A673 (cell line): ENCODE measurements around the gene LCN15. TPM values are rescaled to one million over a fixed set of nuclear protein-coding genes. Genes with fewer than 3 reads are reported as not detected.
"Not testable (repeated sequence)": the region's sequence is repeated elsewhere in the genome, so short reads cannot be mapped to it uniquely, and the experiment has no call there.

Experiments
- BruUV-seq: library from RNA; stranded (reverse); fragments of 400-500 nt; replicated peaks from 2 replicates; lab custom pipeline; 2021; lab: Mats Ljungman, UMichigan
- CTCF ChIA-PET: fragments of 300-600 bp; sonication (Branson Sonifier 250); formaldehyde crosslinking; loops from one replicate; lab custom pipeline; 2022; ENCODE audit warnings: antibody characterized with exemption; lab: Charles Lee
- POLR2A ChIA-PET: fragments of 300-600 bp; sonication (Branson Sonifier 250); formaldehyde crosslinking; loops from one replicate; lab custom pipeline; 2022; ENCODE audit warnings: antibody characterized with exemption; ENCODE audit not compliant: low non-redundant PET; lab: Charles Lee
- DNase-seq: peaks from one replicate; pipeline ENCODE4 v3.0.0-alpha.2; 2015; ENCODE audit warnings: low spot score
- H3K27ac ChIP-seq: fragments of 200-600 bp; sonication (generic); 2 replicates; pipeline ENCODE4 v1.5.1; 2016; ENCODE audit warnings: mixed run types, low read depth, mild to moderate bottlenecking, mixed read lengths, antibody characterized with exemption, low read length; ENCODE audit not compliant: poor library complexity, severe bottlenecking
- H3K27me3 ChIP-seq: fragments of 200-600 bp; sonication (generic); replicated peaks from 2 replicates; pipeline ENCODE4 v1.6.1; 2017; ENCODE audit warnings: mixed run types, low read depth, mild to moderate bottlenecking, mixed read lengths, antibody characterized with exemption, low read length; ENCODE audit not compliant: insufficient read depth, poor library complexity
- H3K36me3 ChIP-seq: fragments of 200-600 bp; sonication (generic); 2 replicates; pipeline ENCODE4 v1.6.1; 2016; ENCODE audit warnings: mixed run types, mild to moderate bottlenecking, mixed read lengths, antibody characterized with exemption, low read length; ENCODE audit not compliant: insufficient read depth, poor library complexity, severe bottlenecking
- H3K4me1 ChIP-seq: fragments of 200-600 bp; sonication (generic); 2 replicates; pipeline ENCODE4 v1.6.1; 2017; ENCODE audit warnings: mixed run types, mild to moderate bottlenecking, mixed read lengths, antibody characterized with exemption, low read length; ENCODE audit not compliant: insufficient read depth, poor library complexity, severe bottlenecking
- H3K4me3 ChIP-seq: fragments of 200-600 bp; sonication (generic); 2 replicates; pipeline ENCODE4 v1.5.1; 2016; ENCODE audit warnings: low read depth, mixed run types, mild to moderate bottlenecking, mixed read lengths, low read length; ENCODE audit not compliant: poor library complexity, severe bottlenecking
- H3K9me3 ChIP-seq: fragments of 200-600 bp; sonication (generic); 2 replicates; pipeline ENCODE4 v1.6.1; 2016; ENCODE audit warnings: mixed run types, low read depth, mild to moderate bottlenecking, mixed read lengths, antibody characterized with exemption, low read length; ENCODE audit not compliant: poor library complexity, severe bottlenecking
- CTCF ChIP-seq: fragments of 300-800, 200-600 bp; sonication (generic); conservative IDR thresholded peaks from 2 replicates; pipeline ENCODE4 v1.5.1; 2017; ENCODE audit warnings: low read depth, mild to moderate bottlenecking, antibody characterized with exemption, low read length, moderate library complexity, mixed read lengths
- EZH2 ChIP-seq: fragments of 200-600 bp; sonication (generic); IDR thresholded peaks from 2 replicates; pipeline ENCODE4 v1.6.1; 2017; ENCODE audit warnings: borderline replicate concordance, low read depth, mild to moderate bottlenecking, mixed read lengths, antibody characterized with exemption, low read length; ENCODE audit not compliant: poor library complexity, severe bottlenecking
- intact Hi-C: fragments of 100-400 bp; cut with micrococcal nuclease; formaldehyde crosslinking; loops from one replicate; pipeline ENCODE4 v1.10.0; 2022; ENCODE audit not compliant: unreplicated experiment
- total RNA-seq: library from RNA; stranded (reverse); gene quantifications from 2 replicates; pipeline ENCODE4 v1.2.3, GENCODE V29; 2021

The LCN15 gene
- total RNA-seq, 1 experiment from 2014 or later = not detected

GRCh38 chr9:136712690-136713544 lies 51.4 kb downstream of the LCN15 start:
- H3K27ac ChIP-seq = peak overlapping the region; percentile 55
- peaks cover 16% of the 10 kb centered on the region for H3K4me1 ChIP-seq
- intact Hi-C loops = no loop called here
- H3K27me3 ChIP-seq = no peaks in the 10 kb centered on the region
- CTCF ChIA-PET = interaction anchor here (1.0 kb wide), 1 partner anchor 42 kb away, joined by 3 read pairs; no protein-coding TSS in a partner anchor
- no TSS peak for BruUV-seq
- TF ChIP-seq EZH2 (no peak), CTCF (no peak)
- H3K36me3 ChIP-seq = no peaks in the 10 kb centered on the region
- POLR2A ChIA-PET = no interaction called here
- DNase-seq = no peak
- H3K4me3 ChIP-seq = peak overlapping the region; percentile 84
- H3K9me3 ChIP-seq = no peaks in the 10 kb centered on the region

GRCh38 chr9:136711751-136712689 lies 52.3 kb downstream of the LCN15 start, which contains the start of gene DIPK1B:
Gene DIPK1B, plus strand, starts transcription at chr9:136712572. Its CDS starts 94 bp downstream, at chr9:136712666.
- intact Hi-C loops = no loop called here
- Histone ChIP-seq H3K4me3 (peak within 1 kb of the TSS; percentile 84), H3K27ac (peak within 1 kb of the TSS; percentile 55), H3K36me3 (no peaks in the 10 kb centered on the region), H3K27me3 (no peaks in the 10 kb centered on the region), H3K9me3 (no peaks in the 10 kb centered on the region), H3K4me1 (peaks cover 16% of the 10 kb centered on the region)
- DNase-seq = peak; percentile 70
- BruUV-seq = no TSS peak
- ChIA-PET POLR2A (no interaction called here), CTCF (interaction anchor here (0.6 kb wide), 1 partner anchor 58 kb away, joined by 4 read pairs; no protein-coding TSS in a partner anchor)
- no peak for TF ChIP-seq EZH2
- no peak for TF ChIP-seq CTCF

- peak; percentile 40 for DNase-seq
- POLR2A ChIA-PET, H3K9me3 ChIP-seq, BruUV-seq, H3K4me3 ChIP-seq, CTCF ChIA-PET, intact Hi-C loops, H3K36me3 ChIP-seq, H3K27ac ChIP-seq, H3K27me3 ChIP-seq: not testable (repeated sequence)
- peaks cover 16% of the 10 kb centered on the region for H3K4me1 ChIP-seq
These were observed 53.1 kb downstream of the LCN15 start for GRCh38 chr9:136711219-136711648.
